GM12878 (cell line): Measurements from ENCODE around the gene SFXN4. TPM values are rescaled to one million over a fixed set of nuclear protein-coding genes. Genes with fewer than 3 reads are reported as not detected.
A peak's percentile ranks its signal among the peaks of the same experiment; 100 is the strongest.

Experiments
- ATAC-seq: fragments of 200-7000 bp; cut with Tn5 transposase; 3 replicates; pipeline ENCODE4 v1.9.1; 2020; ENCODE audit warnings: mild to moderate bottlenecking, moderate library complexity
- BruUV-seq: library from RNA; stranded (reverse); fragments of 400-500 nt; replicated peaks from 2 replicates; lab custom pipeline; 2021; lab: Mats Ljungman, UMichigan
- CTCF ChIA-PET: fragments of 300-600 bp; sonication (Branson Sonifier 250); formaldehyde crosslinking; extraction: SDS; loops from one replicate; lab custom pipeline; 2021; ENCODE audit warnings: inconsistent platforms; lab: Yijun Ruan, JAX
- POLR2A ChIA-PET: fragments of 350-600 bp; formaldehyde crosslinking; extraction: SDS; loops from one replicate; lab custom pipeline; 2021; ENCODE audit warnings: inconsistent platforms; lab: Charles Lee
- RAD21 ChIA-PET: fragments of 300-600 bp; sonication (Branson Sonifier 250); formaldehyde crosslinking; loops from one replicate; lab custom pipeline; 2023; ENCODE audit warnings: antibody characterized with exemption; ENCODE audit not compliant: unreplicated experiment; lab: Charles Lee
- SMC1A ChIA-PET: fragments of 300-600 bp; sonication (Branson Sonifier 250); formaldehyde crosslinking; loops from one replicate; lab custom pipeline; 2023; ENCODE audit not compliant: unreplicated experiment, uncharacterized antibody; lab: Charles Lee
- DNase-seq: peaks from one replicate; pipeline ENCODE4 v3.0.0-alpha.2; 2011; ENCODE audit warnings: low read depth, low spot score
- FAIRE-seq: peaks from 3 replicates; lab custom pipeline; 2011; peaks lifted over from hg19 to GRCh38; lab: Jason Lieb, UNC
- H2AFZ ChIP-seq: 2 replicates; pipeline ENCODE4 v1.6.0; 2011; ENCODE audit warnings: low read depth, low read length, control low read depth; ENCODE audit not compliant: control insufficient read depth
- H3K27ac ChIP-seq: 2 replicates; pipeline ENCODE4 v1.5.1; 2011; ENCODE audit warnings: control low read depth; ENCODE audit not compliant: control insufficient read depth, insufficient read depth
- H3K27me3 ChIP-seq, 2 experiments: replicated peaks in 1 of 2; 2 replicates each; pipeline versions ENCODE4 v1.6.0 to v1.6.1; 2011; ENCODE audit warnings: low read length in 1 of 2; ENCODE audit not compliant: control insufficient read depth in 2 of 2, insufficient read depth in 2 of 2
- H3K36me3 ChIP-seq, 2 experiments: 2 replicates each; pipeline ENCODE4 v1.5.1; 2011; ENCODE audit warnings: low read length in 1 of 2; ENCODE audit not compliant: control insufficient read depth in 2 of 2, insufficient read depth in 2 of 2
- H3K4me1 ChIP-seq: 2 replicates; pipeline ENCODE4 v1.6.1; 2011; ENCODE audit warnings: mild to moderate bottlenecking, low read length, moderate library complexity, mixed read lengths; ENCODE audit not compliant: control insufficient read depth, insufficient read depth
- H3K4me2 ChIP-seq: 2 replicates; pipeline ENCODE4 v1.6.0; 2011; ENCODE audit warnings: control low read depth; ENCODE audit not compliant: control insufficient read depth, insufficient read depth
- H3K4me3 ChIP-seq: fragments of 200-600 bp; sonication (generic); 2 replicates; pipeline ENCODE4 v1.5.1; 2016
- H3K79me2 ChIP-seq: 2 replicates; pipeline ENCODE4 v1.6.0; 2011; ENCODE audit warnings: low read length; ENCODE audit not compliant: control insufficient read depth, insufficient read depth
- H3K9ac ChIP-seq: 2 replicates; pipeline ENCODE4 v1.8.0; 2011; ENCODE audit warnings: low read length, control low read depth, mixed read lengths; ENCODE audit not compliant: control insufficient read depth, insufficient read depth
- H3K9me3 ChIP-seq: replicated peaks from 3 replicates; pipeline ENCODE4 v1.5.1; 2011; ENCODE audit warnings: mild to moderate bottlenecking, low read length; ENCODE audit not compliant: control insufficient read depth, insufficient read depth
- H4K20me1 ChIP-seq: 2 replicates; pipeline ENCODE4 v1.6.0; 2011; ENCODE audit not compliant: control insufficient read depth, insufficient read depth
- BRCA1 ChIP-seq: IDR thresholded peaks from 2 replicates; pipeline ENCODE4 v1.6.1; 2011; ENCODE audit warnings: low read depth, low read length, improper control_type of control experiment
- CBX5 ChIP-seq: sonication (generic); IDR thresholded peaks from 2 replicates; pipeline ENCODE4 v1.6.1; 2016; ENCODE audit warnings: low read depth, moderate library complexity, mild to moderate bottlenecking, inconsistent platforms
- IKZF2 ChIP-seq, 2 experiments: fragments of 450-650 bp; IDR thresholded peaks; 2 replicates each; pipeline ENCODE4 v1.6.1; 2017; ENCODE audit warnings: mild to moderate bottlenecking in 2 of 2, moderate library complexity in 2 of 2
- KDM1A ChIP-seq: fragments of 200-600 bp; sonication (generic); IDR thresholded peaks from 2 replicates; pipeline ENCODE4 v1.6.1; 2016; ENCODE audit warnings: borderline replicate concordance
- NFYB ChIP-seq: IDR thresholded peaks from 2 replicates; pipeline ENCODE4 v1.6.1; 2011; ENCODE audit warnings: low read depth, mild to moderate bottlenecking, low read length, improper control_type of control experiment, moderate library complexity; ENCODE audit not compliant: insufficient read depth
- RCOR1 ChIP-seq: conservative IDR thresholded peaks from 2 replicates; pipeline ENCODE4 v1.6.1; 2012; ENCODE audit warnings: low read depth, low read length, improper control_type of control experiment
- SPI1 ChIP-seq: IDR thresholded peaks from 2 replicates; pipeline ENCODE4 v1.6.1; 2011; ENCODE audit warnings: low read depth, mild to moderate bottlenecking, low read length, moderate library complexity, borderline replicate concordance; ENCODE audit not compliant: insufficient read depth
- WGBS: methylation state at CpG from one replicate; pipeline ENCODE4 v1.1.6; 2016; ENCODE audit warnings: low lambda C conversion rate; ENCODE audit not compliant: insufficient replicate concordance, insufficient coverage; ENCODE audit errors: missing lambda C conversion rate; 5-methylcytosine and 5-hydroxymethylcytosine counted together
- in situ Hi-C: fragments of 300-500 bp; cut with MboI; formaldehyde crosslinking; loops from 9 replicates; pipeline ENCODE4 v1.14.3; 2018; ENCODE audit warnings: mixed read lengths
- intact Hi-C: fragments of 100-400 bp; cut with micrococcal nuclease; formaldehyde crosslinking; loops from one replicate; pipeline ENCODE4 v1.14.2; 2022; ENCODE audit not compliant: unreplicated experiment
- polyA plus RNA-seq, 11 experiments: library from polyadenylated mRNA; depleted of rRNA in 4 of 11; unstranded in 6 of 11; stranded (reverse) in 5 of 11; fragments of >200 nt; fragmentation: Nextera tagmentation in 4 of 11; fragmentation: Illumina TruSeq in 1 of 11; extraction: Ambion mirVana in 4 of 11; extraction: Trizol in 1 of 11; gene quantifications; 1 replicate in 1 of 11; 2 replicates in 10 of 11; pipeline versions ENCODE4 v1.2.1 to v1.2.3, GENCODE V29; 2011 to 2016; ENCODE audit warnings: inconsistent platforms in 2 of 11, missing spikeins in 2 of 11, low read depth in 1 of 11
- total RNA-seq, 4 experiments: library from RNA; depleted of rRNA in 3 of 4; stranded (reverse); fragments of >200 nt in 3 of 4; fragmentation: Illumina TruSeq in 1 of 4; extraction: Trizol in 1 of 4; gene quantifications; 2 replicates each; pipeline versions ENCODE4 v1.2.1 to v1.2.3, GENCODE V29; 2013 to 2021
- TF ChIP-seq, protein P1 (sequence below): IDR thresholded peaks from 2 replicates; pipeline ENCODE4 v1.6.1; 2012; ENCODE audit warnings: improper control_type of control experiment, low read depth, low read length; ENCODE audit not compliant: insufficient replicate concordance

SFXN4 gene
- total and polyA plus RNA-seq, 10 of the 15 experiments (the other 5 are each of a cell fraction or from before 2014, with no cell fraction given), result 40.7 to 111 (median 48.8) TPM

DNA sequence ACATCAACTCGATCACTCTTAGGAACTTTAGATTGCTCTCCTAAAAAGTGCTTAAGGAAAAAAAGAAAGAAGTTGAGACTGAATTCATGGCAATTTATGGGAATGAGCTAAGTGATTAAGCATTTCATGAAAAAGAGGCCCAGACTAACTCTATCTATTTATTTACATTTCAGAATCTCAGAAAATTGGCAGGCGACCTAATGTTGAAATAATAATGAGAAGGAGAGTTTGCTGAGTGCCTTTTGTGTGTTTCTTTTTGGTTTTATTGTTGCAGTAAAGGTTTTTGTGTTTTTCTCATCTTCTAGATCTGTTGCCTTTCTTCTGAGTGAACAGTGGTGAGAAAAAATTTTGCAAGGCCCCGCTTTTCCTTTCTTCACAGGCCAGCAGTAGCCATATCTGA, 45.7 kb upstream of the SFXN4 start:
- WGBS, result 95% methylated on average over 3 of the region's 3 CpGs
- TF ChIP-seq RCOR1, result no peak
- TF ChIP-seq NFYB, result no peak
- no peak for TF ChIP-seq SPI1
- TF ChIP-seq CBX5, result no peak
- no peak for TF ChIP-seq KDM1A
- TF ChIP-seq BRCA1, result no peak
- TF ChIP-seq, protein P1, sequence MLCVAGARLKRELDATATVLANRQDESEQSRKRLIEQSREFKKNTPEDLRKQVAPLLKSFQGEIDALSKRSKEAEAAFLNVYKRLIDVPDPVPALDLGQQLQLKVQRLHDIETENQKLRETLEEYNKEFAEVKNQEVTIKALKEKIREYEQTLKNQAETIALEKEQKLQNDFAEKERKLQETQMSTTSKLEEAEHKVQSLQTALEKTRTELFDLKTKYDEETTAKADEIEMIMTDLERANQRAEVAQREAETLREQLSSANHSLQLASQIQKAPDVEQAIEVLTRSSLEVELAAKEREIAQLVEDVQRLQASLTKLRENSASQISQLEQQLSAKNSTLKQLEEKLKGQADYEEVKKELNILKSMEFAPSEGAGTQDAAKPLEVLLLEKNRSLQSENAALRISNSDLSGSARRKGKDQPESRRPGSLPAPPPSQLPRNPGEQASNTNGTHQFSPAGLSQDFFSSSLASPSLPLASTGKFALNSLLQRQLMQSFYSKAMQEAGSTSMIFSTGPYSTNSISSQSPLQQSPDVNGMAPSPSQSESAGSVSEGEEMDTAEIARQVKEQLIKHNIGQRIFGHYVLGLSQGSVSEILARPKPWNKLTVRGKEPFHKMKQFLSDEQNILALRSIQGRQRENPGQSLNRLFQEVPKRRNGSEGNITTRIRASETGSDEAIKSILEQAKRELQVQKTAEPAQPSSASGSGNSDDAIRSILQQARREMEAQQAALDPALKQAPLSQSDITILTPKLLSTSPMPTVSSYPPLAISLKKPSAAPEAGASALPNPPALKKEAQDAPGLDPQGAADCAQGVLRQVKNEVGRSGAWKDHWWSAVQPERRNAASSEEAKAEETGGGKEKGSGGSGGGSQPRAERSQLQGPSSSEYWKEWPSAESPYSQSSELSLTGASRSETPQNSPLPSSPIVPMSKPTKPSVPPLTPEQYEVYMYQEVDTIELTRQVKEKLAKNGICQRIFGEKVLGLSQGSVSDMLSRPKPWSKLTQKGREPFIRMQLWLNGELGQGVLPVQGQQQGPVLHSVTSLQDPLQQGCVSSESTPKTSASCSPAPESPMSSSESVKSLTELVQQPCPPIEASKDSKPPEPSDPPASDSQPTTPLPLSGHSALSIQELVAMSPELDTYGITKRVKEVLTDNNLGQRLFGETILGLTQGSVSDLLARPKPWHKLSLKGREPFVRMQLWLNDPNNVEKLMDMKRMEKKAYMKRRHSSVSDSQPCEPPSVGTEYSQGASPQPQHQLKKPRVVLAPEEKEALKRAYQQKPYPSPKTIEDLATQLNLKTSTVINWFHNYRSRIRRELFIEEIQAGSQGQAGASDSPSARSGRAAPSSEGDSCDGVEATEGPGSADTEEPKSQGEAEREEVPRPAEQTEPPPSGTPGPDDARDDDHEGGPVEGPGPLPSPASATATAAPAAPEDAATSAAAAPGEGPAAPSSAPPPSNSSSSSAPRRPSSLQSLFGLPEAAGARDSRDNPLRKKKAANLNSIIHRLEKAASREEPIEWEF, result no peak
- no peak for TF ChIP-seq IKZF2 (IDR thresholded peaks at IDR 0.05)
- CTCF ChIA-PET, result interaction anchor here (0.6 to 2.0 kb wide), 11 partner anchors 9 to 275 kb away, joined by 3 to 7 read pairs (median 3); partner anchors contain the start of gene PRDX3
- no TSS peak for BruUV-seq
- H3K36me3 ChIP-seq, result no peaks in the 10 kb centered on the region
- DNase-seq (no peak), ATAC-seq (no peak), FAIRE-seq (no peak)
- in situ Hi-C loops (no loop called here), intact Hi-C loops (no loop called here)
- H3K9me3 ChIP-seq, result no peaks in the 10 kb centered on the region
- H3K79me2 ChIP-seq, result peaks cover 63% of the 10 kb centered on the region
- SMC1A ChIA-PET, result interaction anchor here (1.1 to 2.2 kb wide), 4 partner anchors 60 to 278 kb away, joined by 3 to 7 read pairs (median 4); no protein-coding TSS in a partner anchor
- H3K4me1 ChIP-seq, result peaks cover 21% of the 10 kb centered on the region
- H4K20me1 ChIP-seq, result no peaks in the 10 kb centered on the region
- H3K9ac ChIP-seq, result peak overlapping the region; percentile 88
- peak overlapping the region; percentile 98 for H3K4me2 ChIP-seq
- POLR2A ChIA-PET, result interaction anchor here (0.6 to 1.8 kb wide), 4 partner anchors 12 to 270 kb away, joined by 3 to 4 read pairs (median 3); no protein-coding TSS in a partner anchor
- RAD21 ChIA-PET, result interaction anchor here (0.9 to 3.8 kb wide), 4 partner anchors 21 to 205 kb away, joined by 3 to 33 read pairs (median 4); no protein-coding TSS in a partner anchor
- peak overlapping the region; percentile 95 for H3K27ac ChIP-seq
- H2AFZ ChIP-seq, result peak overlapping the region; percentile 88
- peak overlapping the region; percentile 73 for H3K4me3 ChIP-seq
- no peaks in the 10 kb centered on the region for H3K27me3 ChIP-seq
